ENCODE results near the gene LGR6. TPM values are rescaled to one million over a fixed set of nuclear protein-coding genes. Genes with fewer than 3 reads are reported as not detected.
"Not testable (repeated sequence)": the region's sequence is repeated elsewhere in the genome, so short reads cannot be mapped to it uniquely, and the experiment has no call there.

LGR6 gene, protein sequence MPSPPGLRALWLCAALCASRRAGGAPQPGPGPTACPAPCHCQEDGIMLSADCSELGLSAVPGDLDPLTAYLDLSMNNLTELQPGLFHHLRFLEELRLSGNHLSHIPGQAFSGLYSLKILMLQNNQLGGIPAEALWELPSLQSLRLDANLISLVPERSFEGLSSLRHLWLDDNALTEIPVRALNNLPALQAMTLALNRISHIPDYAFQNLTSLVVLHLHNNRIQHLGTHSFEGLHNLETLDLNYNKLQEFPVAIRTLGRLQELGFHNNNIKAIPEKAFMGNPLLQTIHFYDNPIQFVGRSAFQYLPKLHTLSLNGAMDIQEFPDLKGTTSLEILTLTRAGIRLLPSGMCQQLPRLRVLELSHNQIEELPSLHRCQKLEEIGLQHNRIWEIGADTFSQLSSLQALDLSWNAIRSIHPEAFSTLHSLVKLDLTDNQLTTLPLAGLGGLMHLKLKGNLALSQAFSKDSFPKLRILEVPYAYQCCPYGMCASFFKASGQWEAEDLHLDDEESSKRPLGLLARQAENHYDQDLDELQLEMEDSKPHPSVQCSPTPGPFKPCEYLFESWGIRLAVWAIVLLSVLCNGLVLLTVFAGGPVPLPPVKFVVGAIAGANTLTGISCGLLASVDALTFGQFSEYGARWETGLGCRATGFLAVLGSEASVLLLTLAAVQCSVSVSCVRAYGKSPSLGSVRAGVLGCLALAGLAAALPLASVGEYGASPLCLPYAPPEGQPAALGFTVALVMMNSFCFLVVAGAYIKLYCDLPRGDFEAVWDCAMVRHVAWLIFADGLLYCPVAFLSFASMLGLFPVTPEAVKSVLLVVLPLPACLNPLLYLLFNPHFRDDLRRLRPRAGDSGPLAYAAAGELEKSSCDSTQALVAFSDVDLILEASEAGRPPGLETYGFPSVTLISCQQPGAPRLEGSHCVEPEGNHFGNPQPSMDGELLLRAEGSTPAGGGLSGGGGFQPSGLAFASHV
- total RNA-seq = under 1 TPM; 0.25 to 0.47 TPM
- 1 to 10 TPM in 1 of 3 donors, not detected in 2; 6.2 TPM for polyA plus RNA-seq
- 0 to 2.0 (median 0.20) reads per million in 6 experiments for total RNA-seq

- Mint-ChIP-seq H3K9me3 (no peaks in the 10 kb centered on the region), H3K36me3 (no peaks in the 10 kb centered on the region), H3K27me3 (peaks cover 7 to 36% (median 21%) of the 10 kb centered on the region in 5 donors), H3K4me3 (peak within 1 kb of the TSS in 6 of 10 donors; percentile 23 to 74 (median 49)), H3K27ac (peak within 1 kb of the TSS in 2 of 10 donors; percentile 60 to 64), H3K4me1 (peaks cover 6 to 31% (median 17%) of the 10 kb centered on the region in 4 donors)
- DNase-seq (no peak), ATAC-seq (peak in 1 of 2 donors; percentile 32)
- POLR2A ChIA-PET = no interaction called here
Observed at GRCh38 chr1:202193614-202194327, at the start of gene LGR6. LGR6 (plus strand) TSS chr1:202193799; CDS start chr1:202193990, 191 bp downstream.

DNA sequence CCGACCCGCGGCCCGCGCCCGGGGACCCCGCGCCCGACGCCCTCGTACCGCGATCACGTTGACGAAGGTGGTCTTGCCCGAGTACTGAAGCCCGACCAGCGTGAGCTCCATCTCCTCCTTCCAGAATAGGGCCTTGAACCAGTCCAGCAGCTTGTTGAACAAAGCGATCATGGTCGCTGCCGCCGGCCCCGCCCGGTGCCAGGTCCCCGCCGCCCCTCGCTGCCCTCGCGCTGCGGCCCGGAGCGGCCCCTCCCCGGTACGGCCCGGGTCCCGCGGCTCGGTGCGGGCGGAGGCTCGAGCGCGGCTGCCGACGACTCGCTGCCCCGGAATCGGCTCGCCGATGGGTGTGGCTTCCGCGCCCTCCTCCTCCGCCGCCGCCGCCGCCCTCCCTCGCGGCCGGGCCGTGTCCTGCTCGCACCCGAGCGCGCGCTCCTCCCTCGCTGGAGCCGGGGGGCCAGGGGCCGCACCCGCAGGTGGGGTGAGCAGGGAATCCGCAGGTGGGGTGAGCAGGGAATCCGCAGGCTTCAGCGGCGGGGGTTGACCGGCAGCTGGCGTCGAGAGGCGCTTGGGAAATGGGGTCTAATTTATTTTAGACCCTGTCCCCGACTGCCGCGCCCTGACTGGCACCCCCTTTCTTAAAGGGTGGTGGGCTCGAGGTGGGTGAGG, 49.1 kb upstream of the LGR6 start, which contains the start of gene ARL8A:
ARL8A (minus strand) TSS at position 336 of the 666 bp plus-strand sequence; CDS start at position 171, 165 bp downstream.
- peak; percentile 71 to 84 for ATAC-seq
- DNase-seq = peak; percentile 45 to 82 (median 66)
- peak within 1 kb of the TSS; percentile 91 to 99 (median 94) for H3K4me3 Mint-ChIP-seq
- peak within 1 kb of the TSS; percentile 86 to 97 (median 94) for H3K27ac Mint-ChIP-seq
- H3K27me3 Mint-ChIP-seq = no peaks in the 10 kb centered on the region
- H3K4me1 Mint-ChIP-seq = peaks cover 12 to 51% (median 35%) of the 10 kb centered on the region in 4 donors
- no peaks in the 10 kb centered on the region for H3K9me3 Mint-ChIP-seq
- POLR2A ChIA-PET = interaction anchor here (0.9 to 6.3 kb wide), 4 partner anchors 10 to 21 kb away, joined by 3 to 55 read pairs (median 3); partner anchors contain the start of gene PTPN7
- H3K36me3 Mint-ChIP-seq = peaks cover 0 to 21% (median 0%) of the 10 kb centered on the region in 3 donors

DNA sequence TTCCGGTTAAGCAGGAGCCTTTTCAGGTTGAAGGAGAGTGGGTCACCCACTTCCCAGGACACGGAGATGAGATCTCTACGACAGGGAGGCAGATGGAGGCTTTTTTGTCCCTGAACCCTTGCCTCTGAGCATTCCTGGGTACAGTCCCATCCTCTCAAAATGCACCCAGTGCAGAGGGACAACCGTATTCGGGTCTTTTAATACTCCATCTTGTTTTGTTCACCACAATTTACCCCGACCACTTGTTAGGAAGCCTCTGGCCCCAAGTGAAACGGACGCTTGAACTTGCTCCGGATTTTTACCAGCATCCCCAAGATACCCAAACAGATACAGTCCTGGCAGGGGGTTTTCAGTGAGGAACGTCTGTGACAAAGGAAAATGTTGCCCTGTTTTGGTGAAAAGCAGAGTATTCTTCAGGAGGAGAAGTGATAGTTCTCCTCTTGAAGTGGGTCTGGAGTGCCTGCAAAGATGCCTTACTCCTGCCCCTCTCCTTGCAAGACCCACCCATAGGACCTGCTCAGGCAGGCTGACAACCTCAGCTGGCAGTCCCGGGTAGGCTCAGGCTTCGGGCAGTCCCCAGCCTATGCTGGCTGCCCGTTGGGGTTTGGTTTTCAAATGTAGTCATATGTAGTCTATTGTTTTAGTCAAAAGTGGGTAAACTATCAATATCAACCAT, 48.4 kb upstream of the LGR6 start:
- ATAC-seq = peak; percentile 13 to 17
- H3K9me3 Mint-ChIP-seq = no peaks in the 10 kb centered on the region
- H3K36me3 Mint-ChIP-seq = peaks cover 0 to 28% (median 2%) of the 10 kb centered on the region in 3 donors
- POLR2A ChIA-PET = interaction anchor here (1.0 to 6.3 kb wide), 3 partner anchors 9 to 20 kb away, joined by 3 to 55 read pairs (median 3); partner anchors contain the start of gene PTPN7
- H3K27ac Mint-ChIP-seq = peak overlapping the region; percentile 55 to 95 (median 89)
- peaks cover 12 to 49% (median 34%) of the 10 kb centered on the region in 4 donors for H3K4me1 Mint-ChIP-seq
- H3K4me3 Mint-ChIP-seq = peak overlapping the region; percentile 77 to 94 (median 88)
- DNase-seq = peak in 1 of 10 donors; percentile 24
- no peaks in the 10 kb centered on the region for H3K27me3 Mint-ChIP-seq

DNA sequence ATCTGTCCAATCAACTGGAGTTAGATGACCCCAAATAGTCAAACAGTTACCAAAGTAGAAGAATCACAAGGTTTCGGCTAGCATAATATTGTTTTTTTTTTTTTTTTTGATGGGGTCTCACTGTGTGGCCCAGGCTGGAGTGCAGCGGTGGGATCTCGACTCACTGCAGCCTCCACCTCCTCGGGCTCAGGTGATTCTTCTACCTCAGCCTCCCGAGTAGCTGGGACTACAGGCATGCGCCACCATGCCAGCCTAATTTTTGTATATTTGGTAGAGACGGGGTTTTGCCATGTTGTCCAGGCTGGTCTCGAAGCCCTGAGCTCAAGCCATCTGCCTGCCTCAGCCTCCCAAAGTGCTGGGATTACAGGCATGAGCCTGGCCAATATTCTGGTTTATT, 47.9 kb upstream of the LGR6 start:
- not testable (repeated sequence) for ATAC-seq, H3K27me3 Mint-ChIP-seq, H3K9me3 Mint-ChIP-seq, DNase-seq
- H3K4me1 Mint-ChIP-seq = peaks cover 14 to 45% (median 31%) of the 10 kb centered on the region in 4 donors
- peak overlapping the region; percentile 77 to 94 (median 88) for H3K4me3 Mint-ChIP-seq
- peak overlapping the region in 8 of 10 donors; percentile 80 to 95 (median 89) for H3K27ac Mint-ChIP-seq
- peaks cover 0 to 28% (median 7%) of the 10 kb centered on the region in 3 donors for H3K36me3 Mint-ChIP-seq
- POLR2A ChIA-PET = interaction anchor here (6.3 kb wide), 1 partner anchor 15 kb away, joined by 55 read pairs; the partner anchor contains the start of gene PTPN7

DNA sequence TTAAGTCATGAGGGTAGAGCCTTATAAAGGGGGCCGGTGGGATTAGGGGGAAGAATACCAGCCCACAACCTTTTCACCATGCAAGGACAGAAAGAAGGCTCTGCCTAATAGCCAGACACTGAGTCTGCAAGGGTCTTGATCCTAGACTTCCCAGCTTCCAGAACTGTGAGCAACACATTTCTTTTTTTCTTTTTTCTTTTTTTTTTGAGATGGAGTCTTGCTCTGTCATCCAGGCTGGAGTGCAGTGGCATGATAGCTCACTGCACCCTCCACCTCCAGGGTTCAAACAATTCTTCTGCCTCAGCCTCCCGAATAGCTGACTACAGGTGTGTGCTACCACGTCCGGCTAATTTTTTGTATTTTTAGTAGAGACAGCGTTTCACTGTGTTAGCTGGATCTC, 47.3 kb upstream of the LGR6 start:
- DNase-seq = no peak
- no peaks in the 10 kb centered on the region for H3K27me3 Mint-ChIP-seq
- peaks cover 0 to 34% (median 12%) of the 10 kb centered on the region in 3 donors for H3K36me3 Mint-ChIP-seq
- ATAC-seq = no peak
- peak overlapping the region in 4 of 10 donors; percentile 28 to 76 (median 67) for H3K27ac Mint-ChIP-seq
- H3K9me3 Mint-ChIP-seq = no peaks in the 10 kb centered on the region
- POLR2A ChIA-PET = interaction anchor here (6.3 kb wide), 1 partner anchor 14 kb away, joined by 55 read pairs; the partner anchor contains the start of gene PTPN7
- peaks cover 19 to 39% (median 31%) of the 10 kb centered on the region in 4 donors for H3K4me1 Mint-ChIP-seq
- H3K4me3 Mint-ChIP-seq = peak overlapping the region in 7 of 10 donors; percentile 19 to 94 (median 43)

DNA sequence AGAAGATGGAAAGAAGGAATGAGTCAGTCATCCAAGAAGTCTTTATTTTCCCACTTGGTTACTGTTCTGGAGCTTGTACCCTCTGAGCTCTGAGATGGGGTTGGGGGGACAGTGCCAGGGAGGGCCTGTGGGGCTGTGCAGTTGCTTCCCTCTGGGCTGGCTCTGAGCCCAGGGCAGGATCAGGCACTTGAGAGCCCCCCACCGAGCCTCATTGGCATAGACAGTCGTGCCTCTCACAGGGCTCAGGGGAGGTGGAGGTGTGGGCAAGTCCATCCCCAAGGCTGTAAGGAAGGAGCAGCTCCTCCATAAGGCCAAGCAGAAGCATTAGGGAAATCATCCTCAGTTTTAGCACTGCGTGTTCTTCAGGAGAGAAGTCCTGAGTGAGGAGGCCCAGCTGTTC, 46.6 kb upstream of the LGR6 start:
- no peaks in the 10 kb centered on the region for H3K9me3 Mint-ChIP-seq
- H3K36me3 Mint-ChIP-seq = peaks cover 0 to 41% (median 12%) of the 10 kb centered on the region in 3 donors
- H3K4me1 Mint-ChIP-seq = peaks cover 19 to 35% (median 26%) of the 10 kb centered on the region in 4 donors
- DNase-seq (no peak), ATAC-seq (no peak)
- POLR2A ChIA-PET = interaction anchor here (6.3 kb wide), 1 partner anchor 14 kb away, joined by 55 read pairs; the partner anchor contains the start of gene PTPN7
- no peaks in the 10 kb centered on the region for H3K27me3 Mint-ChIP-seq
- no peak overlapping the region for H3K4me3 Mint-ChIP-seq
- H3K27ac Mint-ChIP-seq = peak overlapping the region in 3 of 10 donors; percentile 46 to 65 (median 56)

- peaks cover 0 to 55% (median 16%) of the 10 kb centered on the region in 3 donors for H3K36me3 Mint-ChIP-seq
- POLR2A ChIA-PET = interaction anchor here (6.3 kb wide), 1 partner anchor 12 kb away, joined by 55 read pairs; the partner anchor contains the start of gene PTPN7
- no peaks in the 10 kb centered on the region for H3K9me3 Mint-ChIP-seq
- H3K27ac Mint-ChIP-seq = peak overlapping the region in 4 of 10 donors; percentile 33 to 73 (median 50)
- peaks cover 11 to 21% (median 17%) of the 10 kb centered on the region in 4 donors for H3K4me1 Mint-ChIP-seq
- no peaks in the 10 kb centered on the region for H3K27me3 Mint-ChIP-seq
- DNase-seq (no peak), ATAC-seq (no peak)
- no peak overlapping the region for H3K4me3 Mint-ChIP-seq
Observed at GRCh38 chr1:202148391-202148790, 45.2 kb upstream of the LGR6 start.

DNA sequence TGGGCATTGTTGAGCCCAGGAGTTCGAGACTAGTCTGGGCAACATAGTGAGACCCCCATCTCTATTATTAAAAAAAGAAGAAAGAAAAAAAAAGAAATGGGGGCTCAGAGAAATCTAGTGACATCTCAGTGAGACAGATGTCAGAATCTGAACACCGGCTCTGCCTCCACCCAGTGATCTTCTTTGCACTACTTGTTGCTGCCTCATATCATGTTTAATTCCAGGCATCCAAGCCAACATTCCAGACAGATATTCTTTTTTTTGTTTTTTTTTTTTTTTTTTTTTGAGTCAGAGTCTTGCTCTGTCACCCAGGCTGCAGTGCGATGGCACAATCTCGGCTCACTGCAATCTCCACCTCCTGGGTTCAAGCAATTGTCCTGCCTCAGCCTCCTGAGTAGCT, 44.0 kb upstream of the LGR6 start:
- Mint-ChIP-seq H3K36me3 (peaks cover 0 to 63% (median 21%) of the 10 kb centered on the region in 3 donors), H3K4me3 (no peak overlapping the region), H3K27ac (peak overlapping the region in 1 of 10 donors; percentile 48), H3K4me1 (peaks cover 9 to 20% (median 17%) of the 10 kb centered on the region in 4 donors), H3K9me3 (no peaks in the 10 kb centered on the region), H3K27me3 (no peaks in the 10 kb centered on the region)
- no peak for ATAC-seq
- DNase-seq = no peak
- POLR2A ChIA-PET = no interaction called here

DNA sequence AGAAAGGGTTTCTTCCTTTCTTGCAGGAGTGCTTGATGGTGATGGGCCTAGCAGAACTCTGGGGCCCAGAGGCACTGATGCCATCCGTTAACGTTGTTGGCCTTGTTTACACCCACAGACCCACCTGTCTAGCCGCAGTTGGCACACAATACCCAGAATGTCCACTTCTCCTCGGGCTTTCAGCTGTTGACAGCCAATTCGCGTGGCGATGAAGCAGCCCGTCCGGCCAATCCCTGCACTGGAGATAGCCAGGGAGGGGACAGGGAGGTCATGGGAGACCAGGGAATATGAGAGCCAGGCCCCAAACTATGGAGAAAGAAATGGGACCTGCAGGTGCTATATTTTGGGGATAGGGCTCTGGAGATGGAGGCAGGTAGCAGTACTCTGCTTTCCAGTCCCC, 43.4 kb upstream of the LGR6 start:
- Mint-ChIP-seq H3K4me3 (no peak overlapping the region), H3K9me3 (no peaks in the 10 kb centered on the region), H3K4me1 (peaks cover 12 to 24% (median 20%) of the 10 kb centered on the region in 4 donors), H3K36me3 (peaks cover 0 to 70% (median 26%) of the 10 kb centered on the region in 3 donors), H3K27ac (peak overlapping the region in 3 of 10 donors; percentile 46 to 75 (median 61)), H3K27me3 (no peaks in the 10 kb centered on the region)
- no peak for ATAC-seq
- DNase-seq = no peak
- POLR2A ChIA-PET = no interaction called here

DNA sequence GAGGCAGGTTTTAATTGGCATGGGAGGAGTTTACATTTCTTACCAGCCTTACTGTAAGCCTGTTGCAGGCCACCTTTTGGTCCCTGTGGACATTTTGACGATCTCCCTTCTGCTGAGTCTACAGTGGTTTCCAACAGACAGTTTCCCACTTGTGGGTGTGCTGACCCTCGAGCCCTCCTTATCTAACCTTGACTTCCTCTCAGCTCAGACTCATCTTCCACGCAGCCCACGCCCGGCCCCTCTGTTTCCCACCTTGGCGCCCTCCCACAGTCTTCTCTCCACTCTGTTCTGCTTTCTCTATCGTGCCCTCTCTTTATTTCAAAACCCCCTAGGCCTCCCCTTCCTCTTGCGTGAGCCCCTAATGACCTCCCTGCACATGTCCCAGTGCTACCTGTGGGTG, 43.0 kb upstream of the LGR6 start:
- Mint-ChIP-seq H3K27me3 (no peaks in the 10 kb centered on the region), H3K27ac (peak overlapping the region in 8 of 10 donors; percentile 22 to 79 (median 68)), H3K4me1 (peaks cover 9 to 24% (median 19%) of the 10 kb centered on the region in 4 donors), H3K9me3 (no peaks in the 10 kb centered on the region), H3K36me3 (peaks cover 0 to 73% (median 26%) of the 10 kb centered on the region in 3 donors), H3K4me3 (no peak overlapping the region)
- POLR2A ChIA-PET = no interaction called here
- no peak for DNase-seq
- ATAC-seq = no peak
